Measurements from ENCODE around the gene TOR2A. TPM values are rescaled to one million over a fixed set of nuclear protein-coding genes. Genes with fewer than 3 reads are reported as not detected.
"Not testable (repeated sequence)": the region's sequence is repeated elsewhere in the genome, so short reads cannot be mapped to it uniquely, and the experiment has no call there.

TOR2A gene
- total RNA-seq, 1 donor from 2014 or later: 6.4 TPM

- H3K27ac Mint-ChIP-seq (ENCODE audit: unreplicated experiment): no peak overlapping the region
- no peaks in the 10 kb centered on the region for H3K27me3 Mint-ChIP-seq (ENCODE audit: low read depth)
- no peak for DNase-seq (ENCODE audit: low spot score)
- no peak for TF ChIP-seq CTCF (IDR thresholded peaks at IDR 0.05)
- H3K9me3 Mint-ChIP-seq (ENCODE audit: low read depth): no peaks in the 10 kb centered on the region
- H3K4me1 Mint-ChIP-seq (ENCODE audit: low read depth): peaks cover 40% of the 10 kb centered on the region
- peaks cover 5% of the 10 kb centered on the region for H3K36me3 Mint-ChIP-seq (ENCODE audit: low read depth)
- no peak overlapping the region for H3K4me3 Mint-ChIP-seq (ENCODE audit: unreplicated experiment)
Observed at GRCh38 chr9:127761491-127761956, 26.4 kb upstream of the TOR2A start.

GRCh38 chr9:127761061-127761460 is 26.0 kb upstream of the TOR2A start:
- no peak overlapping the region for H3K27ac Mint-ChIP-seq (ENCODE audit: unreplicated experiment)
- H3K4me3 Mint-ChIP-seq (ENCODE audit: unreplicated experiment): no peak overlapping the region

GRCh38 chr9:127758843-127759242 is 23.7 kb upstream of the TOR2A start:
- no peak for TF ChIP-seq CTCF (IDR thresholded peaks at IDR 0.05)
- peaks cover 25% of the 10 kb centered on the region for H3K4me1 Mint-ChIP-seq (ENCODE audit: low read depth)
- H3K27me3 Mint-ChIP-seq (ENCODE audit: low read depth): no peaks in the 10 kb centered on the region
- H3K9me3 Mint-ChIP-seq (ENCODE audit: low read depth): no peaks in the 10 kb centered on the region
- peak overlapping the region; percentile 17 for H3K27ac Mint-ChIP-seq (ENCODE audit: unreplicated experiment)
- H3K4me3 Mint-ChIP-seq (ENCODE audit: unreplicated experiment): no peak overlapping the region
- no peaks in the 10 kb centered on the region for H3K36me3 Mint-ChIP-seq (ENCODE audit: low read depth)
- no peak for DNase-seq (ENCODE audit: low spot score)

More at GRCh38 chr9:127761061-127761460, 26.0 kb upstream of the TOR2A start:
- DNase-seq (ENCODE audit: low spot score): no peak
- peaks cover 2% of the 10 kb centered on the region for H3K36me3 Mint-ChIP-seq (ENCODE audit: low read depth)
- TF ChIP-seq CTCF (IDR thresholded peaks at IDR 0.05): no peak
- no peaks in the 10 kb centered on the region for H3K9me3 Mint-ChIP-seq (ENCODE audit: low read depth)
- H3K27me3 Mint-ChIP-seq (ENCODE audit: low read depth): no peaks in the 10 kb centered on the region
- H3K4me1 Mint-ChIP-seq (ENCODE audit: low read depth): peaks cover 36% of the 10 kb centered on the region

- H3K4me3 Mint-ChIP-seq (ENCODE audit: unreplicated experiment); H3K27me3 Mint-ChIP-seq (ENCODE audit: low read depth); H3K36me3 Mint-ChIP-seq (ENCODE audit: low read depth); H3K9me3 Mint-ChIP-seq (ENCODE audit: low read depth); DNase-seq (ENCODE audit: low spot score); H3K27ac Mint-ChIP-seq (ENCODE audit: unreplicated experiment); H3K4me1 Mint-ChIP-seq (ENCODE audit: low read depth): not testable (repeated sequence)
Observed at GRCh38 chr9:127756776-127757175, 21.7 kb upstream of the TOR2A start.

- Mint-ChIP-seq H3K4me3 (ENCODE audit: unreplicated experiment) (no peak overlapping the region), H3K27me3 (ENCODE audit: low read depth) (no peaks in the 10 kb centered on the region), H3K9me3 (ENCODE audit: low read depth) (no peaks in the 10 kb centered on the region), H3K36me3 (ENCODE audit: low read depth) (no peaks in the 10 kb centered on the region), H3K27ac (ENCODE audit: unreplicated experiment) (no peak overlapping the region), H3K4me1 (ENCODE audit: low read depth) (peaks cover 10% of the 10 kb centered on the region)
- DNase-seq (ENCODE audit: low spot score): no peak
- TF ChIP-seq CTCF (IDR thresholded peaks at IDR 0.05): no peak
Observed at GRCh38 chr9:127756233-127756632, 21.1 kb upstream of the TOR2A start.
